Transverse colon (tissue), 4 donors: Measurements from ENCODE around the gene GRIA2. TPM values are rescaled to one million over a fixed set of nuclear protein-coding genes. Genes with fewer than 3 reads are reported as not detected.

Source experiments
- DNase-seq: peaks from one replicate; pipeline ENCODE4 v3.0.0-alpha.2; 2019
- H3K27ac ChIP-seq, 4 donors: fragments of 200-600 bp; sonication (generic); 2 replicates each; pipeline ENCODE4 v1.5.1; 2016 to 2018; ENCODE audit warnings: inconsistent platforms in 4 of 4
- H3K27me3 ChIP-seq: fragments of 200-600 bp; sonication (generic); 2 replicates; pipeline ENCODE4 v1.5.1; 2017; ENCODE audit warnings: inconsistent platforms
- H3K36me3 ChIP-seq, 4 donors: fragments of 200-600 bp; sonication (generic); 2 replicates each; pipeline ENCODE4 v1.5.1; 2017 to 2019; ENCODE audit warnings: inconsistent platforms in 4 of 4
- H3K4me1 ChIP-seq, 4 donors: fragments of 200-600 bp; sonication (generic); 2 replicates each; pipeline ENCODE4 v1.5.1; 2017 to 2020; ENCODE audit warnings: inconsistent platforms in 4 of 4
- H3K4me3 ChIP-seq, 4 donors: fragments of 200-600 bp; sonication (generic); 1 replicate in 1 of 4; 2 replicates in 3 of 4; pipeline versions ENCODE4 v1.5.1 to v1.6.1; 2017 to 2019; ENCODE audit warnings: inconsistent platforms in 4 of 4
- H3K9me3 ChIP-seq, 2 donors: fragments of 200-600 bp; sonication (generic); 2 replicates each; pipeline ENCODE4 v1.5.1; 2017 to 2019; ENCODE audit warnings: inconsistent platforms in 2 of 2
- CTCF ChIP-seq, 5 experiments: fragments of 200-600 bp in 3 of 5; fragments of 450-650 bp in 2 of 5; sonication (generic) in 3 of 5; IDR thresholded peaks; 1 replicate in 2 of 5; 2 replicates in 3 of 5; pipeline ENCODE4 v1.5.1; 2016 to 2017; ENCODE audit warnings: antibody characterized with exemption in 5 of 5, inconsistent platforms in 3 of 5, mild to moderate bottlenecking in 2 of 5, moderate library complexity in 1 of 5
- EP300 ChIP-seq: sonication (generic); formaldehyde crosslinking; IDR thresholded peaks from one replicate; pipeline ENCODE4 v1.6.1; 2017; ENCODE audit warnings: antibody characterized with exemption, low read depth
- POLR2A ChIP-seq: fragments of 450-650 bp; IDR thresholded peaks from one replicate; pipeline ENCODE4 v1.6.1; 2016; ENCODE audit warnings: antibody characterized with exemption, mild to moderate bottlenecking, moderate library complexity
- POLR2AphosphoS5 ChIP-seq, 3 donors: sonication (generic); formaldehyde crosslinking; IDR thresholded peaks; one replicate each; pipeline ENCODE4 v1.6.1; 2016; ENCODE audit warnings: antibody characterized with exemption in 3 of 3
- WGBS, 2 donors: methylation state at CpG; one replicate each; pipeline ENCODE4 v1.1.5; 2018; ENCODE audit warnings: low coverage in 1 of 2; 5-methylcytosine and 5-hydroxymethylcytosine counted together
- in situ Hi-C, 4 donors: fragments of 200-750 bp; cut with MboI; loops; one replicate each; pipeline versions ENCODE4 v1.15.0 to v1.15.1; 2017; ENCODE audit warnings: low sequenced_read_pairs in 3 of 4, low pct_ligation_motif_present in 1 of 4, low pct_unique_long_range_greater_than_20kb in 1 of 4
- intact Hi-C: fragments of 100-400 bp; cut with DNase I; formaldehyde crosslinking; loops from one replicate; pipeline ENCODE4 v1.15.1; 2023; ENCODE audit warnings: low total_unique reads
- total RNA-seq, 4 donors: library from RNA; depleted of rRNA; stranded (reverse); fragments of >200 nt; gene quantifications; one replicate each; pipeline ENCODE4 v1.1.0, GENCODE V29; 2016

The GRIA2 gene
- total RNA-seq, 4 donors from 2014 or later: 0.14 to 10.1 TPM; not detected in 2

GRCh38 chr4:157290622-157291021 is 70.1 kb downstream of the GRIA2 start:
- TF ChIP-seq POLR2A (no peak), CTCF (IDR thresholded peaks at IDR 0.05) (no peak), POLR2AphosphoS5 (IDR thresholded peaks at IDR 0.05) (no peak), EP300 (no peak)
- no peak for DNase-seq
- H3K36me3 ChIP-seq: no peaks in the 10 kb centered on the region
- no peaks in the 10 kb centered on the region for H3K27me3 ChIP-seq
- intact Hi-C loops (no loop called here), in situ Hi-C loops (no loop called here)
- H3K4me3 ChIP-seq: no peak overlapping the region
- no peak overlapping the region for H3K27ac ChIP-seq
- whole genome bisulfite sequencing, 2 donors: 79 to 80% methylated on average over 3 of the region's 3 CpGs
- no peaks in the 10 kb centered on the region for H3K9me3 ChIP-seq
- H3K4me1 ChIP-seq: no peaks in the 10 kb centered on the region

GRCh38 chr4:157291071-157291470 is 70.5 kb downstream of the GRIA2 start:
- no peak for DNase-seq

GRCh38 chr4:157293673-157294072 is 73.1 kb downstream of the GRIA2 start:
- in situ Hi-C loops (no loop called here), intact Hi-C loops (no loop called here)
- Histone ChIP-seq H3K27ac (no peak overlapping the region), H3K27me3 (no peaks in the 10 kb centered on the region), H3K4me1 (no peaks in the 10 kb centered on the region), H3K4me3 (no peak overlapping the region), H3K36me3 (no peaks in the 10 kb centered on the region), H3K9me3 (no peaks in the 10 kb centered on the region)
- no peak for DNase-seq
- 83 to 89% methylated on average over 4 of the region's 4 CpGs for WGBS, 2 donors
- TF ChIP-seq CTCF (IDR thresholded peaks at IDR 0.05): no peak
- no peak for TF ChIP-seq POLR2A
- TF ChIP-seq POLR2AphosphoS5 (IDR thresholded peaks at IDR 0.05): no peak
- TF ChIP-seq EP300: no peak

More at GRCh38 chr4:157291071-157291470, 70.5 kb downstream of the GRIA2 start:
- H3K36me3 ChIP-seq: no peaks in the 10 kb centered on the region
- in situ Hi-C loops: no loop called here
- intact Hi-C loops: no loop called here
- no peak for TF ChIP-seq POLR2A
- no peak for TF ChIP-seq POLR2AphosphoS5 (IDR thresholded peaks at IDR 0.05)
- H3K9me3 ChIP-seq: no peaks in the 10 kb centered on the region
- no peaks in the 10 kb centered on the region for H3K27me3 ChIP-seq
- no peak overlapping the region for H3K27ac ChIP-seq
- no peak overlapping the region for H3K4me3 ChIP-seq
- 83 to 88% methylated on average over 3 of the region's 3 CpGs for whole genome bisulfite sequencing, 2 donors
- H3K4me1 ChIP-seq: no peaks in the 10 kb centered on the region

- H3K4me3 ChIP-seq: no peak overlapping the region
- 50 to 53% methylated on average over 1 to 2 of the region's 2 CpGs for WGBS, 2 donors
- DNase-seq: no peak
- no peaks in the 10 kb centered on the region for H3K4me1 ChIP-seq
- H3K9me3 ChIP-seq: no peaks in the 10 kb centered on the region
- TF ChIP-seq POLR2AphosphoS5 (IDR thresholded peaks at IDR 0.05): no peak
- intact Hi-C loops: no loop called here
- no peak overlapping the region for H3K27ac ChIP-seq
- H3K36me3 ChIP-seq: no peaks in the 10 kb centered on the region
- no peaks in the 10 kb centered on the region for H3K27me3 ChIP-seq
- in situ Hi-C loops: no loop called here
Observed at GRCh38 chr4:157294575-157294974, 74.0 kb downstream of the GRIA2 start.

- 46 to 60% methylated on average over 2 of the region's 2 CpGs for WGBS, 2 donors
- no peaks in the 10 kb centered on the region for H3K36me3 ChIP-seq
- H3K9me3 ChIP-seq: no peaks in the 10 kb centered on the region
- intact Hi-C loops: no loop called here
- no peak for DNase-seq
- H3K4me1 ChIP-seq: no peaks in the 10 kb centered on the region
- TF ChIP-seq EP300 (no peak), CTCF (IDR thresholded peaks at IDR 0.05) (no peak), POLR2AphosphoS5 (IDR thresholded peaks at IDR 0.05) (no peak), POLR2A (no peak)
- H3K27me3 ChIP-seq: no peaks in the 10 kb centered on the region
- in situ Hi-C loops: no loop called here
- no peak overlapping the region for H3K4me3 ChIP-seq
- H3K27ac ChIP-seq: no peak overlapping the region
Observed at GRCh38 chr4:157300701-157301100, 80.2 kb downstream of the GRIA2 start.
